Stomach (tissue), 9 donors: ENCODE measurements around the gene OSBPL2. TPM values are rescaled to one million over a fixed set of nuclear protein-coding genes. Genes with fewer than 3 reads are reported as not detected.
A peak's percentile ranks its signal among the peaks of the same experiment; 100 is the strongest.

ENCODE experiments used
- DNase-seq, 2 donors: peaks; one replicate each; pipeline versions ENCODE4 v3.0.0 to v3.0.0-alpha.2; 2013 to 2019
- H3K27ac ChIP-seq, 5 donors: fragments of 200-600 bp in 4 of 5; sonication (generic) in 4 of 5; one replicate each; pipeline ENCODE4 v1.5.1; 2013 to 2019; ENCODE audit warnings: mild to moderate bottlenecking in 1 of 5, moderate library complexity in 1 of 5
- H3K27me3 ChIP-seq, 3 donors: fragments of 200-600 bp; sonication (generic); one replicate each; pipeline ENCODE4 v1.5.1; 2017 to 2019; ENCODE audit warnings: mixed run types in 1 of 3
- H3K36me3 ChIP-seq, 4 donors: fragments of 200-600 bp; sonication (generic); 1 replicate in 3 of 4; 2 replicates in 1 of 4; pipeline ENCODE4 v1.5.1; 2016 to 2019
- H3K4me1 ChIP-seq, 4 donors: fragments of 200-600 bp; sonication (generic); one replicate each; pipeline ENCODE4 v1.5.1; 2016 to 2019
- H3K4me3 ChIP-seq, 4 donors: fragments of 200-600 bp; sonication (generic) in 3 of 4; one replicate each; pipeline ENCODE4 v1.5.1; 2016 to 2019; ENCODE audit warnings: mild to moderate bottlenecking in 1 of 4
- H3K9me3 ChIP-seq, 4 donors: fragments of 200-600 bp; sonication (generic); one replicate each; pipeline ENCODE4 v1.5.1; 2016 to 2019
- CTCF ChIP-seq, 7 experiments: fragments of 450-650 bp in 4 of 7; fragments of 200-600 bp in 3 of 7; sonication (generic) in 3 of 7; IDR thresholded peaks; one replicate each; pipeline ENCODE4 v1.5.1; 2016 to 2019; ENCODE audit warnings: antibody characterized with exemption in 7 of 7, control low read depth in 2 of 7, mild to moderate bottlenecking in 1 of 7
- EP300 ChIP-seq: sonication (generic); formaldehyde crosslinking; IDR thresholded peaks from one replicate; pipeline ENCODE4 v1.6.1; 2017; ENCODE audit warnings: antibody characterized with exemption
- POLR2A ChIP-seq, 4 donors: fragments of 450-650 bp; IDR thresholded peaks; one replicate each; pipeline ENCODE4 v1.6.1; 2016; ENCODE audit warnings: antibody characterized with exemption in 4 of 4, control low read depth in 2 of 4, mild to moderate bottlenecking in 1 of 4, moderate library complexity in 1 of 4
- POLR2AphosphoS5 ChIP-seq, 3 donors: sonication (generic); formaldehyde crosslinking; IDR thresholded peaks; one replicate each; pipeline ENCODE4 v1.6.1; 2016; ENCODE audit warnings: antibody characterized with exemption in 3 of 3
- WGBS, 5 donors: extraction: QIAGEN DNeasy Blood & Tissue Kit in 3 of 5; methylation state at CpG; one replicate each; pipeline versions ENCODE4 v1.1.5 to v1.1.7; 2013 to 2018; 5-methylcytosine and 5-hydroxymethylcytosine counted together
- intact Hi-C: fragments of 100-400 bp; cut with DNase I; formaldehyde crosslinking; loops from one replicate; pipeline ENCODE4 v1.15.1; 2023; ENCODE audit warnings: low total_unique reads
- polyA plus RNA-seq, 3 donors: library from polyadenylated mRNA; stranded (reverse); fragments of 200-250 nt; gene quantifications; one replicate each; pipeline ENCODE4 v1.2.3, GENCODE V29; 2013
- total RNA-seq, 5 donors: library from RNA; depleted of rRNA; stranded (reverse); fragments of >200 nt; gene quantifications; one replicate each; pipeline versions ENCODE4 v1.1.0 to v1.2.3, GENCODE V29; 2014 to 2016
- donor health status: healthy with polysubstance abuse.
- donor health status: Bipolar disorder and iron deficiency.
- donor health status: healthy.

The OSBPL2 gene
- total and polyA plus RNA-seq, 8 donors: 15.1 to 83.4 (median 36.7) TPM

- Histone ChIP-seq H3K27me3 (no peaks in the 10 kb centered on the region), H3K9me3 (no peaks in the 10 kb centered on the region), H3K4me3 (no peak overlapping the region), H3K4me1 (peaks cover 0 to 8% (median 3%) of the 10 kb centered on the region in 4 donors), H3K27ac (no peak overlapping the region), H3K36me3 (peaks cover 30 to 71% (median 69%) of the 10 kb centered on the region in 4 donors)
- intact Hi-C loops: no loop called here
- 83 to 89% (median 85%) methylated on average over 18 to 30 of the region's 30 CpGs for WGBS, 5 donors
- TF ChIP-seq POLR2A (IDR thresholded peaks at IDR 0.05) (no peak), CTCF (IDR thresholded peaks at IDR 0.05) (no peak), POLR2AphosphoS5 (IDR thresholded peaks at IDR 0.05) (no peak), EP300 (no peak)
- peak in 1 of 2 donors; percentile 8 for DNase-seq
Measured at GRCh38 chr20:62296724-62297448, 58.6 kb downstream of the OSBPL2 start.

- intact Hi-C loops: no loop called here
Measured at GRCh38 chr20:62297449-62298227, 59.3 kb downstream of the OSBPL2 start.

GRCh38 chr20:62298577-62299249 lies 60.4 kb downstream of the OSBPL2 start:
- Histone ChIP-seq H3K9me3 (no peaks in the 10 kb centered on the region), H3K27ac (no peak overlapping the region), H3K27me3 (no peaks in the 10 kb centered on the region), H3K4me1 (peaks cover 1 to 16% (median 10%) of the 10 kb centered on the region in 4 donors), H3K4me3 (no peak overlapping the region), H3K36me3 (peaks cover 23 to 54% (median 52%) of the 10 kb centered on the region in 4 donors)
- WGBS, 5 donors: 82 to 94% (median 90%) methylated on average over 16 to 33 of the region's 33 CpGs
- intact Hi-C loops: no loop called here
- no peak for TF ChIP-seq EP300
- no peak for TF ChIP-seq POLR2A (IDR thresholded peaks at IDR 0.05)
- no peak for TF ChIP-seq CTCF (IDR thresholded peaks at IDR 0.05)
- TF ChIP-seq POLR2AphosphoS5 (IDR thresholded peaks at IDR 0.05): no peak
- no peak for DNase-seq

More at GRCh38 chr20:62297449-62298227, 59.3 kb downstream of the OSBPL2 start:
- peaks cover 0 to 12% (median 6%) of the 10 kb centered on the region in 4 donors for H3K4me1 ChIP-seq
- H3K9me3 ChIP-seq: no peaks in the 10 kb centered on the region
- peaks cover 26 to 63% (median 61%) of the 10 kb centered on the region in 4 donors for H3K36me3 ChIP-seq
- no peaks in the 10 kb centered on the region for H3K27me3 ChIP-seq
- no peak overlapping the region for H3K4me3 ChIP-seq
- DNase-seq: peak in 1 of 2 donors; percentile 10
- no peak overlapping the region for H3K27ac ChIP-seq
- TF ChIP-seq POLR2AphosphoS5 (IDR thresholded peaks at IDR 0.05) (no peak), POLR2A (IDR thresholded peaks at IDR 0.05) (no peak), EP300 (no peak), CTCF (IDR thresholded peaks at IDR 0.05) (no peak)
- WGBS, 5 donors: 80 to 85% (median 82%) methylated on average over 22 to 29 of the region's 29 CpGs

GRCh38 chr20:62299666-62300236 lies 61.4 kb downstream of the OSBPL2 start:
- TF ChIP-seq POLR2AphosphoS5 (IDR thresholded peaks at IDR 0.05) (no peak), EP300 (no peak), CTCF (IDR thresholded peaks at IDR 0.05) (no peak), POLR2A (IDR thresholded peaks at IDR 0.05) (no peak)
- DNase-seq: no peak
- intact Hi-C loops: loop anchor here (5.0 kb wide), 1 partner anchor 83 kb away; no protein-coding TSS in a partner anchor
- peaks cover 11 to 26% (median 20%) of the 10 kb centered on the region in 4 donors for H3K4me1 ChIP-seq
- H3K27me3 ChIP-seq: no peaks in the 10 kb centered on the region
- H3K36me3 ChIP-seq: peaks cover 18 to 51% (median 49%) of the 10 kb centered on the region in 4 donors
- WGBS, 5 donors: 71 to 84% (median 80%) methylated on average over 10 to 12 of the region's 12 CpGs
- no peak overlapping the region for H3K4me3 ChIP-seq
- no peak overlapping the region for H3K27ac ChIP-seq
- no peaks in the 10 kb centered on the region for H3K9me3 ChIP-seq
